Astrocyte of the spinal cord (primary cell): Measurements from ENCODE around the gene GLT8D1.

Experiments used
- DNase-seq: peaks from one replicate; pipeline ENCODE4 v3.0.0; 2011; ENCODE audit warnings: low read depth, low spot score
- H3K4me3 ChIP-seq: 2 replicates; pipeline ENCODE4 v1.5.1; 2011; ENCODE audit warnings: low read depth, mild to moderate bottlenecking, low read length, moderate library complexity
- in situ Hi-C: cut with HindIII; loops from 2 replicates; pipeline ENCODE4 v1.10.0; 2017; ENCODE audit warnings: low sequenced_read_pairs
- TF ChIP-seq, protein P1 (sequence below): IDR thresholded peaks from 2 replicates; pipeline ENCODE4 v1.5.1; 2012; ENCODE audit warnings: low read depth, mild to moderate bottlenecking, low read length, inconsistent platforms

GLT8D1 gene

DNA sequence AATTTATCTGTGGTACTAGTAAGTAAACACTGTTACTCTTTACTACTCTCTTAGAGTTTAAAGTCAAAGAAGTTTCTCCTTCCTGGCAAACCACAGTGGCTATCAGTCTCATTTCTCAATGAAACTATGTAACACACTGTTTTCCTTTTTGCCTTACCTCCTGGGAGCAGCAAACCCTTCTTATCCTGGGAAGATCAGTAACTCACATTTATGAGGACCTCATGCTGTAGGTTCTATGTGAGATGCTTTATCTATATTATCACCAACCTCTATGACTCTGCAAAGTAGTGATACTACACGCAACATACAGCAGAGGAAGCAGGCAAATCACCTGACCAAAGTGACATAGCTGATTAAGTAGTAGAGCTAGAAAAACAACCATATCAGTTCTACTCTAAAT is 55.2 kb downstream of the GLT8D1 start:
- in situ Hi-C loops, result no loop called here
- TF ChIP-seq, protein P1, sequence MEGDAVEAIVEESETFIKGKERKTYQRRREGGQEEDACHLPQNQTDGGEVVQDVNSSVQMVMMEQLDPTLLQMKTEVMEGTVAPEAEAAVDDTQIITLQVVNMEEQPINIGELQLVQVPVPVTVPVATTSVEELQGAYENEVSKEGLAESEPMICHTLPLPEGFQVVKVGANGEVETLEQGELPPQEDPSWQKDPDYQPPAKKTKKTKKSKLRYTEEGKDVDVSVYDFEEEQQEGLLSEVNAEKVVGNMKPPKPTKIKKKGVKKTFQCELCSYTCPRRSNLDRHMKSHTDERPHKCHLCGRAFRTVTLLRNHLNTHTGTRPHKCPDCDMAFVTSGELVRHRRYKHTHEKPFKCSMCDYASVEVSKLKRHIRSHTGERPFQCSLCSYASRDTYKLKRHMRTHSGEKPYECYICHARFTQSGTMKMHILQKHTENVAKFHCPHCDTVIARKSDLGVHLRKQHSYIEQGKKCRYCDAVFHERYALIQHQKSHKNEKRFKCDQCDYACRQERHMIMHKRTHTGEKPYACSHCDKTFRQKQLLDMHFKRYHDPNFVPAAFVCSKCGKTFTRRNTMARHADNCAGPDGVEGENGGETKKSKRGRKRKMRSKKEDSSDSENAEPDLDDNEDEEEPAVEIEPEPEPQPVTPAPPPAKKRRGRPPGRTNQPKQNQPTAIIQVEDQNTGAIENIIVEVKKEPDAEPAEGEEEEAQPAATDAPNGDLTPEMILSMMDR, result no peak
- no peak for DNase-seq
- H3K4me3 ChIP-seq, result no peak overlapping the region

DNA sequence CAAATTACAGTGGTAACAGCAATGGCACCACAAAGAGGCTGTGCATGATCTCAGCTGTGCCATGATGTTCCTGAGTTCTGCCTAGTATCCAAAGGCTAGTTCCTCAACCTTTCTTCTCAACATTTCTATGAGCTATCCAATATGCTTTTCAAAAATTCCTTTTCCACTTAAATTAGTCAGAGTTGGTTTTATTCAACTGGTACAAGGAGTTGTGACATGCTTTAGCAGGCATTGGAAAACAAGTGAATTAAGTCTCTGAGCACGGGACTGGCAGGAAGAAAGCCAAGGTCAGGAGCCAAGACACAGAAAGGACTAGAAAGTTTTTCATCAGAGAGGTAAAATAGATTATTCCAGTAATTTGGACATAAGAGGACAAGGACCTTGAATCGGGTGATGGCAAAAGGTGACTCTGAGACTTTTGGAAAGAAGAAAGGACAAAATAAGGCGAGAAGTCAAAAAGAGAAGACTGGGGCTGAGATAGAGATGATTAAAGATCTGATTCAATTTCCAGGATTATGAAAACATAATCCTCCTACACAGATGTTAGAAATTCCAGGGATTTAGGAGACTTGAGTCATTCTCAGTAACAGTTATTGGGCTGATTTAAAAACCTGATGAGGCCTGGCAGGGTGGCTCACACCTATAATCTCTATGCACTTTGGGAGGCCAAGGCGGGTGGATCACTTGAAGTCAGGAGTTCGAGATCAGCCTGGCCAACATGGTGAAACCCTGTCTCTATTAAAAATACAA is 56.0 kb downstream of the GLT8D1 start:
- H3K4me3 ChIP-seq, result no peak overlapping the region
- no peak for DNase-seq
- TF ChIP-seq, protein P1, result no peak
- in situ Hi-C loops, result no loop called here

DNA sequence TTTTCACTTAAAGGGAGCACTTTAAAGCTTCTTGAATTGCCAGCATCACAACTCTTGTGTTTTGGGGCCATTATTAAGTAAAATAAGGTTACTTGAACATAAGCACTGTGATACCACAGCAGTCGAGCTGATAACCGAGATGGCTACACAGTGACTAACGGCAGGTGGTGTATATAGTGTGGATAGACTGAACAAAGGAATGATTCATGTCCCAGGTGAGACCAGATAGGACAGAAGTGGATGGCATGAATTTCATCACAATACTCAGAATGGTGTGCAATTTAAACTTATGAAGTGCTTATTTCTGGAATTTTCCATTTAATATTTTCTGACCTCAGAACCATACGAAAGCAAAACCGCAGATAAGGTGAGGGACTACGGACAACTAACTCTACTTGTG is 60.0 kb downstream of the GLT8D1 start:
- H3K4me3 ChIP-seq, result no peak overlapping the region
- no peak for DNase-seq
- in situ Hi-C loops, result no loop called here
- TF ChIP-seq, protein P1, result no peak
